Fibroblast of skin of right quadriceps (primary cell): ENCODE measurements around the gene SGMS2.
"Not testable (repeated sequence)": the region's sequence is repeated elsewhere in the genome, so short reads cannot be mapped to it uniquely, and the experiment has no call there.

Experiments
- DNase-seq: peaks from one replicate; pipeline ENCODE4 v3.0.0-alpha.2; 2013

SGMS2 gene

DNA sequence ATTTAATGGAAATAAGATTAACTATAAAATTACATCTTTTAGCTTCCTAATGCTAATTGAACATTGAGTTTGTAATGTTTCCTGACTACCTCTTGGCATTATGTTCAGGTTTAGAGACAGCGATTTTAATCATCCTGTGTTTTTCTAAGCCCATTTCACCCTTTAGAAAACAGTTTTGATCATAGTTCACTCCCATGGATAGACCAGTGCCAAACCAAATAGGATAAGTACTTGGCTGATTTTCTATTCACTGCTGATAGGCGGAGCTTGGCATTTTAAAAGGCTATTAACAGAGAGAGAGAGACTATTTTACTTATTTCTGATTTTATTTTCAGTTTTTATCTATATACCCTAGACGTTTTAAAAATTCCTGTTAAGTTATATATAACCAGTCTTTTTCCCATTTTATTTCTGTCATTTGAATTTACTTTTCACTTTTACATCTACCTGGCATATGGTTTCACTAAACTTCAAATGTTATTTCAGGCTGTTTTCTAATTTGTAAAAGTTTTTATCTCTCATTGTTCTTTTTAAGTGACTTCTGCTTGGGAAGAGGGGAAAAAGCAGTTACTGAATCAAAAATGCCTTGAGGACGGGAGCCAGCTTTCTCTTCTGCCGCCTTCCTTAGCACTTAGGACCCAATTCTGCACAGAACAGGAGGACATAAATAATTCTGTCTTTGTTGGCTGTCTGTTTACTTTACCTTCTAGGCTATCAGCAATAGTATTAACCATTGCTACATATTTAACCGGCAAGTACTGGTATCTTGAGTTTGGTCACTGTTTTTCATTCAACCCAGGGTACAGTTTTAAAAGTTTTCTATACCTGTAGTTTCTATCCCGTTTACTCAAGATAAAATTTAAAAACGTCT is 46.4 kb downstream of the SGMS2 start:
- no peak for DNase-seq

DNA sequence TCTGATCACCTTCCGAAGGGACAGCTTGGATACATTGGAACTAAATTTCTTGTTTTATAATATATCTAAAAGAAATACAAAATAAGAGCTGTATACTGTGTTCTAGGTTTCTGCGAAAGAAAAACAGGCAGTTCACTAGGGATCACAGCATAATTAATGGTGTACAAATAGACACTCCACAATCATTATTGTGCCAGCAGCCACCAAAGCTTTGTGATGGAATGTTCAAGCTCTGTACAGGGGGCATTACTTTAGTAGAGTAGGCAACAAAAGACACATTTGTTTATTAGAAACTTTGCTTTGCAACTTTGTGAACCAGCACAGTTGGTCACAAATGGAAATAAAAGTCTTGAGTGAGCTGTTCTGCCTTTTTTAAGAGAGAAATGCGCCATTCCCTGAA is 49.3 kb downstream of the SGMS2 start:
- no peak for DNase-seq

DNA sequence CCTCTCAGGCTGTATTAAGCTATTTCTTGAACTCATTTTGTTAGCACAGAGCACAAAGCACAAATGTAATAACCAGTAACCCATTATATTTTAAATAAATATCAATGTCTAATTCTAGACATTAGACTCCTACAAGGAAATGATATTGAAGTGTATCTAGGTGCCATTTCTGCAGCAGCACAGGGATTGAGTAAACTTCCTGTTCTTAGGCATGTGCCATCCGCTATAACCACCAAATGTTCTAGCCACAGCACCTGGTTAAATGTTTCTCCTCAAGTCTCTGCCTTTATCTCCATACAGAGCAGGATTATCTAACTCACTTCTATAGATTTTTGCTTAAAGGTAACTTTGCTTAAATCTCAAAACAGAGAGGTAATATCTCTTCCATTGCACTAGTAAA is 51.4 kb downstream of the SGMS2 start:
- DNase-seq, result no peak

DNA sequence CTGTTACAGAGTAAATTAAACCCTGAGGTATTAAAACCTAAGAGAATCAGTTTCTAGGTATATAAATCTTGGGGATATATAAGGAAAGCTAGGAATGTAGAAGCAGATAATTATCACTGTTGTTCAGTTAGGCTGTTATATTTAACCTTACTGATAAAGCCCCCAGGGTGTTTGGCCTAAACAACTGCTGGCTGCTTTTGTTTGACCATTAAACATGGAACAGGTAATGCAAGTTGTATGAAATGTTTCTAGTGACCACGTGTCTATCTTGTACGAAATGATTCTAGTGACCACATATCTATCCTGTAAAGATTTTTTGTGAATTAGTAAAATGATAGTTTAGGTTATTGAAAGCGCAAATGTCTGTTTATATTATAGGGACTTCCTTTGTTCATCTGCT is 52.6 kb downstream of the SGMS2 start:
- DNase-seq, result no peak

DNA sequence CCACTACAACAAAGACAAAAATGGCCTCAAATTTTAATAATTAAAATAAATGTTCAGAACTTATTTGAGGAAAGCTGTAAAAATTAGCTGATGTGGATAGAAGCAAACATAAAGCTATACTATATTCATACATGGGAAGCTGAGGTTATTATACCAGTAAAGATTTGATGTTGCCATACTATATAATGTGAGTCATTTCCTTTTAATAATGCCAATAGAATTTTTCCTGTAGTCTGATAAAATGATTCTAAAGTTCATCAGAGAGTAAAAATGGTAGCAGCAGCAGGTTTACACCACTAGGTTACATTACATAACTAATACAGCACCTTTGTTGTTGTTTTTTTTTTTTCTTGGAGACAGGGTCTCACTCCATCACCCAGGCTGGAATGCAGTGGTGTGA is 61.1 kb downstream of the SGMS2 start:
- no peak for DNase-seq

DNA sequence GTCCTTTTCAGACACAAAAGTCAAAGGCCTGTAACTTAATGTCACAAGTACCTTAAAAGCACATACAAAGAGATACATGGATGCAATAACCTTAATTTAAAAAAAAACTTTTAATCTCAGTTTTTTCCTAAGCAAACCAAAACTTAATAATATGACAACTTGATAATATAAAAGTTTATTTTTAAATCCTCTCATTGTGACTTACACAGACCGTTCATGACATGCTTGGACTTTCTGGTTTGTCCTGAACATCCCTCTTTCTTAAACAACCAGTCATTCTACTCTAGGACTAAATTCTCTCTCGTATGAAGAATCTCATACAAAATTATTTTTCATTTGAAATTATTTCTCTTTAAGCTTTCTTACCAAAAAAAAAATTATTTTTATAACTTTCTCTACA is 63.5 kb downstream of the SGMS2 start:
- DNase-seq, result no peak

DNA sequence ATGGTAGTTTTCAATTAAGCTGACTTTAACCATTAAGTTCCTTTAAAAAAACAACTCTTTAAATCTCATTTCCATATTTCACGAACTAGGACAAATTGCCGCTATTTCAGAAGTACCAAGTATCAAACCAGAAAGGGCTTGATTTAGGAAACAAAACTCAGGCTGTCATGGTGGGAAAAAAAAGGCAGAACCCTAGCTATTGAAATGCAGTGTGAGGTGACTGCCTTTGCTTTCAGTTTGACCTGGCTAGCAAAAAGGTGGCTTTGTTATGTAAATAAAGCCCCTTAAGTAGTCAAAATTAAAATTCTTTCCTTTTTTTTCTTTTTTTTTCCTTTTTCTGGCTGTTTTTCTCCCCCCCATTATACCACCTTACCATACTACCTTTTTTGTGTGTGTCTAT is 66.0 kb downstream of the SGMS2 start:
- DNase-seq, result no peak

DNA sequence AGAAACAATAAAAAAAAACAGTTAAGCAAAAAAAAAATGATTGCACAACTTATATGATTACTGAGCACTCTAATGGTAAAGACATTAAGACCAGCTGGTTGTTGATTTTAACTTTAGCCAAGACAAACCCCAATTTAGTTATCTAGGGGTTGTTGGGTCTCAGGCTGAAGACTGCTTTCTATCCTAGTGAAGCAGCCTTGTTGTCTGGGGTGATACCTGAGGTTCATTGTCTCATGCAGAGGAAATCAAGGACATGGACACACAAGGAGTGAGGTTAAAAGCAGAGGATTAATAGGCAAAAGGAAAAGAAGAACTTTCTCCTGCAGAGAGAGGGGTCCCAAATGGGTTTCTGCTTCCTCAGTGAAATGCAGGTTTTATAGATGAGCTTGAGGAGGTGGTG is 66.6 kb downstream of the SGMS2 start:
- no peak for DNase-seq

DNA sequence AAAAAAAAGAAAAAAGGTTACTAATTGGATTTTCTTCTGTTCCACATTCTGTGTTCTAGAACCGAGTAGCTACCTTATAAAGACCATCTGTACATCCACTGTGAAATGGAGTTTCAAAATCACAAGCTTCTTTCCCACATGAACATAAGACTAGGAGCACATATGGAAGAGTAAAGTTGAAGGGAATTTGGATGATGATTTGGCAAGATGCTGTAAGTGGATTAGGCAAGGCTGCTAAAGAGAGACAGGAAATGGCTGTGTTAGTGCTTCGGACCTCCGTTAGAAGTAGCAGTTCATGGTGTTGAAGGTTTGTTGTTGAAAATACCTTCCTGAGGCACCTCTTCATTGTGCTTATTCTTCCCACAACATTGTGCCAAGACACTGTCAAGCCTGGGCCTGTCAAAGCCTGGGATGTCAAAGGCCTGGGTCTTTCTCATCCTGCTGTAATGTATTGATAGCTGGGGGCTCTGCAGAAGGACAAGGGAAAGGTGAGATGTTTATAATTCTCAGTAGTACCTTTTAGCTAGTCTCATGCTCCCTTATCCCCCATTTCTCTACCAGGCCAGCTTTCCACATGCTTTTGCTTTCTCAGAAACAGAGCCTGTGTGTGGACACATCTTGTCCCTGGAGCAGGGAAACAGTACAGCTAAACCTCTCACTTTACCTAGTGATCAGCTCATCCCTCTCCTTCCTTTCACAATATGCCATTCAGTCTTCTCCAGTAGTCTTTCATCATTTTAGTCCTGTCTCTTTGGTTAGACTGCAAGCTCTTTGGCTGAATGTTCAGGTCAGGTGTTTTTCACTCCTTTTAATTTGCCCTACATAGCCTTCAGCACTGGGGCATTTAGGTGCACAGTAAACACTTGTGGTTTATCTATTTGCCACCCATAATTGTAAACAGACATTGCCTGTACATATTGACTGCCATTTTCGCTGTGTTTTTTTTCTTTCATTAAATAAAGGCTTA is 68.7 kb downstream of the SGMS2 start:
- peak; percentile 39 for DNase-seq

DNA sequence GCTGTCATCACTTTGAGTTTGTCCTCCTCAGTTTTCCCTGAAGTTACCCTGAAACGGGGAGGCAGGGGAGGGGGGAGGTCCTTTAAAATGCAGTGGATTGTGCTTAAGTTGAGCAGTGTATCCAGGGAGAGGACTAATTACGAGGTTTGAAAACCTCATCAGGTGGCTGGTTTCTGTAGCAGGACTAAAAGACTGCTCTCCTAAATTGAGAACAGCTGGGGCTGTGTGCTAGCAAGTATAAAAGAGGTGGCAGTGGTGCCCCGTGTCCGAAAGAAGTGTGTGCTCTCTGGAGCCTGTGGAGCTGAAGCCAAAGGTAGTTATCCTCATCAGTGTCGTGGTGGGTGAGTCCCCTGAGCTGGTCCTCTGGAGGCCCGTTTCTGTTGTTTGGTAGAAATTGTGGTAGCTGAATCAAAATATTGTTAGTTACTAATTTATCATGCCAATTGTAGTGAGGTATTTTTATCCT is 69.4 kb downstream of the SGMS2 start:
- no peak for DNase-seq

DNA sequence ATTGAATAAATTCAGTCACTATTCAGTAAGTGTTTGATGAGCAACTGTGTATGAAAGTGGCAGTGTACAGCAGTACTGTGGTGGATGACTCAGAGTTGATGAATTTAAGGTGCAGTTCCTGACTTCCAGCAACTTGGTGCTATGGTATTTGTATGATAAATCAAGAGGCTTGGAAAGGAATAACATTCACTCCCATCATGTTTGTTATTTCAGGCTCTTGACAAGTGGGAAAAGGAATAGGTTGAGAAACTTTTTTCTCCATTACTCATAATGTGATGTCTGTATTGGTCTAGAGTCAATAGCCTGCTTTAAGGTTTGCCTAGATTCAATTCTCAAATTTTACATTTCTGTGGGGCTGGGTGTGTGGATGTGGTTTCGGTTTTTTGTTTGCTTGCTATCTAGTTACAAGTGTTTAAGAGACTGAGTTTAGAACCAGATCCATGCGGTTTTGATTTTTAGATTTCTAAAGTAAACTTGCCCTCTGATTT is 71.5 kb downstream of the SGMS2 start:
- DNase-seq, result peak; percentile 97

DNA sequence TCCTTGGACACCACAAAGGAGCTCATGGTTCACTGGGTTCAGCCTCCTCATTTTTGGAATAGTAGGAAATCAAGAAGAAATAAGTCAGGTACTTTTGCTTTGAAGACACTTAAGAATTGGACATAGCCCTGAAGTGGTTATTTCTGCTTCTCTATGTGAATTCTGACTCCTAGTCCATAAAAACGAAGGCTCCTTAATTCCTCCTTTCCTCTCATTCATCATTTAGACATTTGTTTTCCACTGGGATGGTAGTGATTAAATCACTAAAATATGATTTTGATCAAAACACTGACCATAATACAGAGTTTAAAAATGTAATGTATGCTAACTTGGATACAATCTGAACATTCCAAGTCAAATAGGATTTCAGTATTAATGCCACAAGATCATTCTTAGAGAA is 71.9 kb downstream of the SGMS2 start:
- DNase-seq, result peak; percentile 53

DNA sequence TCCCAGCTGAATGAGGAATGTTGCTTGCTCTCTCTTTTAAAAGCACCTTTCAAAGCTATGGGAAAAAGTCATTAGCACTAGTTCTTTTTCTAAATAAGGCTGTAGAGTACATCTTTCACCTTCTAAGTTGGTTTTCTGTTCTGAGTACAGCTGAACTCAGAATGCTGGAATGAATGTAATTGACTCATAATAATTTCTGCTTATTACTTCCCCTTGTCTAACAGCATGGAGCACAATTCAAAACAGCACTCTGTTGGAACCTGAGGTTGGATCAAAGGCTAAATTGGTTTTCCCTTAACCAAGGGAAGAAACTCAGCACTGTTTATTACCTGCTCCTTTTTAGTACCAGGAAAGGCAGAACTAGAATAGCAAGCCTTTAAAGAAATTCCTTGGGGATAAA is 73.1 kb downstream of the SGMS2 start:
- DNase-seq, result no peak

DNA sequence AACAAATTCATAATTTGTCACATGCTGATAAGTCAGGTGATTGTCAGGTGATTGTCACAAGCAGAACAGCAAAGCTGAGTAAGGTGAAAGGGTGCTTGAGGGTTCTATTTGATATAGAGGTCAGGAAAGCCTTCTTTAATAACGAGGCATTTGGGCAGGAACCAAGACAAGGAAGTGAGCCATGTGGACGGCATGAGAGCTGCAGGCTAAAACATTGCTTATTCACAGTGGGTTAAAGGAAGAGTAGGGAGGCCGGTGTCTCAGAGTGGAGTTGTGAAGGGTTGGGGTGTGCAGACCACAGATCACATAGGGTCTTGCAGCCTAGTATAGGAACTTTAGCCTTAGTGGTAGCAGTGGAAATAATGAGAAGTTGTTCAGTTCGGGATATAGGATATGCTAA is 75.3 kb downstream of the SGMS2 start:
- no peak for DNase-seq

DNA sequence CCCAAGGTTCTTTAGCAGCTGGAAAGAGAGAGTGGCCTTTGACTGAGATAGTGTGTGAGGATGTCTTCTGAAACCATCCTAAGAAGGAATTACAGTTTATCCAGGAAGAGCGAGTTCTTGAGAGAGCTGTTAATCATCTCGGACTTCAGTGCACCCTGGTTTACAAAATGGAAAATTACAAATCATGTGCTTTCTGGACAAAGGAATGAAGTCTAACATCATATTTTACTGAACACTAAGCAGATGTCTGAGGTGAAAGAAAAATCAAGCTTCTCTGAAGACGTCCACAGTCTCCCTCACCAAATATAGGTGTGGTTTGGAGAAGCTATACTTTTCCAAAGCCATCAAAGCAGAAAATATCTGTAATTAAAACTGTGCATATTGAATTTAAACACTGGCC is 75.8 kb downstream of the SGMS2 start:
- DNase-seq, result no peak

DNA sequence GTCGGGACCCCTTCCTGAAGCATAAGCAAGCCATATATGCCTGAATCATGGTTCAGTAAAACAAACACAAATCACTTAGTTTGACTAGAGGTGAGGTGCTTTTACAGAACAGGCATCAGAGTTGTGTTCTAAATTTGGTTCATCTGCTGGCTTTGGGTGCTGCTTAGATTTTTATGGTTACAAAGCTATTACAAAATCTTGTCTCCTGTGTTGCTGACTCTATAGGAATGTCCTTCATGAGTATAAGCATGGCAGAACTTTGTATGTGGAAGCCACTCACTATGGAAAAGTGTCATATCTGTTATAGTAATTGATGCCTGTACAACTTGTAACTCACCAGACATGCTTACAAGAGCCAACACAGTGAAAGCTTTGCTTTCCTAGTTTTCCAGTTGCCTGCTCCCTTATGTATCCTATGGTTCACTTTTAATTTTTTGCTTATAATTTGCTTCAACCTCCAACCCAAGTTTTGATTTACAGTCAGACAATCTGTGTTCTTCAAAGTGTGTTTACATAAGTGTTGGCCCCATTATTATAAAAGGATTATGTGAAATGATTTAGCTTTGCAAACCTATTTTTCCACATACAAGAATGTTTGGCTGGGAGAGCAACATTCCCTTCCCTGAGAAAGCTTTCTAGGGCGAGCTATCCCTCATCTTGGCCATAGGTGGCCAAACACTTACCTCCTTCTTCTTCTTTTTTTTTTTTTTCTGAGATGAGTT is 76.6 kb downstream of the SGMS2 start:
- no peak for DNase-seq

DNA sequence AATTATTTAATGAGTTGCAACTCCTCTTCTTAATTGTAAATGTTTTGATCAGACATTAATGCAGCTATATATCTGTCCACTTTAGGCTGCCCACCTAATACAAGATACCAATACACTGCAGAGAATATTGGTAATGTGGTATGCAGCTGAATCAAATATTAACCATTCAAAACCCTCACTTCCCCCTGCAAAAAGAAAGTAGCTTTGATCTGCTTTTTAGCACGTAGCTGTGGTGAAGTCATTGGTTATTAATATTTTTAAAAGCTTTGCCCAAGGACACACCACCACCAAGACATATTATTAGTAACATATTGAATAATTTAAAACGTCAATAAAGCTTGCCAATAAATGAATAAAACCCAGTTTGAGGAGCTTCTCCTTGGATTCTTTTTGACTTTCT is 78.0 kb downstream of the SGMS2 start:
- no peak for DNase-seq

DNA sequence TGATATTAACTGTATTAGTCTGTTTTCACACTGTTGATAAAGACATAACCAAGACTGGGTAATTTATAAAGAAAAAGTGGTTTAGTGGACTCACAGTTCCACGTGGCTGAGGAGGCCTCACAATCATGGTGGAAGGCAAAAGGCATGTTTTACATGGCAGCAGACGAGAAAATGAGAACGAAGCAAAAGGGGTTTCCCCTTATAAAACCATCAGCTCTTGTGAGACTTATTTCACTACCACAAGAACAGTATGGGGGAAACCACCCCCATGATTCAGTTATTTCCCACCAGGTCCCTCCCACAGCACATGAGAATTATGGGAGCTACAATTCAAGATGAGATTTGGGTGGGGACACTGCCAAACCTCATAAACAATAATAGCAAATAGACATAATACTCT is 80.3 kb downstream of the SGMS2 start:
- DNase-seq, result not testable (repeated sequence)

DNA sequence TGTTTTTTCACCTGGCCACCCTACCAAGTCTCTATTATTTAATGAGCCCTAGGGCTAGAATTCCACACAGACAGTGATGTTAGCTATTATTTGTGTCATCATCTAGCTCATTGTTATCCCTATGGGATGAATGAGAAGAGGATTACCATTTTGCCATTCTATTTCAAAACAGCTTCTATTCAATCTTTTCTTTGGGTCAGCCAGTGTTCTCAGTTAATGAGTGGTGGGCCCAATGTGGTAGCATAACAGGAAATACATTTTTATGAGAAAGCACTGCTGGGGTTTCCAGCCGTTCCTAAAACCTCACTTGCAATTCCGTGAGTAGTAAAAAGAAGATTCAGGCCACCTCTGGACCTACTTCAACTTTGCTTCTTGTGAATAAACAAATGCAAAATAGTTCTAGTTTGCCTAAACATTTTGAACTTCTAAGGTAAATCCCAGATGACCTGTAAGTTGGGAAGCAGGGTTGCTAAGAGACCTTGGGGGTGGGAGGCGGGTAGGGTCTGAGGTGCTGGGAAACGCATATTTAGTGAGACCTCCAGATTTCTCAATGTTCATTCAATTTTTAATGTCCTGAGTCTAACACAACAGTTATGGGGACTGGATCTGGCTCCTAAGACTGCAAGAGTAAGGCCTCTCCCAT is 81.8 kb downstream of the SGMS2 start:
- no peak for DNase-seq

DNA sequence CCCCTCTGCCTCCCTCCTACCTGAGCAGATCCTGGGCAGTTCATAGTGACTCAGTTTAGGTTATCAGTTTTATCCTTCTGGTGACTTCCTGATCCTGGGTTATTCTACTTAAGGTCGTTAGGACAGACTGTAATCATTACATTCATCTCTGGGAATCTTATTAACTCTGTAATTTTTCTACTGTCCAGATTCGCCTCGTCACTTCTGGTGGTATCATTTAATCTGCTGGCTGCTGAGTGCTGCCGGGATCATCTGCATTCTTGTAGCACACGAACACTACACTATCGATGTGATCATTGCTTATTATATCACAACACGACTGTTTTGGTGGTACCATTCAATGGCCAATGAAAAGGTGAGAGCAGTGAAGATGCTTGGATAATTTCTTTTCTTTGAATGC is 83.6 kb downstream of the SGMS2 start:
- DNase-seq, result no peak

DNA sequence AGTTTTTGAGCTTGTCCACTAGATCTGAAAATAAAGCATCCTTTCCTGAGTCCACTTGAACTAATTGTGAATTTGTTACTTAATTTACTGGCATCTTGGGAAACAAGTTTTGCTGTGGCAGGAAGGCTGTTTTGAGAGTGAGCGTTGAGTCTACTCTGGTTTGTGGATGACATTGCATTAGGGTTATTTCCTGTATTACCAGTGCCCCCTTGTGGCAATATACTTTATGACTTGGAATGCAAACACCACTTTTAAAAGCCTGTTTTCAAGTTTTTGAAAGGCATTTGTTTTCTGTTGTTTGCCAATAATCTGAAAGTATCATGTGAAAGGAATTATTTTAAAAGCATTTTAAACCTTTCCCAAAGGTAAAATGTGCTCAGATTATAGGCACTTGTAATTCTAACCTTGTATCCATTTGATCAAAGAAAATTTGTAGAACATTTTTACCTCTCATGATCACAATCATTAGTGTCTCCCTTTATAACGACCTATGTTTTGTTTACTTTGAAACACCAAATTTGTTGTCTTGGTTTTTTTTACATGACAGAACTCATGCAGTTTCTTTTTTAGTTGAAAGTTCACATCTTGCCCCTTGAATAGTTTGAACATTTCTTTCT is 88.7 kb downstream of the SGMS2 start:
- peak; percentile 58 for DNase-seq

DNA sequence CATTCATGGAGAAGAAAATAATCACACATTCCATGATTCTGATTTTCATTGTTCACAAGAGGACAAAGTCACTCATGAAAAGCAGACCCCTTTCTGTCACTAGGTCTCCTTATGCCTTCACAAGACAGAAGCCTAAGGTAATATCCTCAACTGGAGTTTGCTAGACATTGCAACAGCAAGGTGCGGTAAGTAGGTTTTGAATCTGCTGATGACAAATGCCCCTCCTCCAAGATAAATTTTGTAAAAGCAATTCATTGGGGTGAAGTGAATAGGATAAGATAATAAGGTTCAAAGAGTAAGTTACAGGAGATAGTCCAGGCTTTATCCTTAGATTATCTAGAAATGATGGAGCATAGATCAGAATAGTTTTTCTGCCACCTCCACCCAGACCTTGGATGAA is 90.5 kb downstream of the SGMS2 start:
- no peak for DNase-seq
